Posterior vena cava (tissue), 2 donors: ENCODE measurements around the gene NRL. TPM values are rescaled to one million over a fixed set of nuclear protein-coding genes. Genes with fewer than 3 reads are reported as not detected.
A peak's percentile ranks its signal among the peaks of the same experiment; 100 is the strongest.

Experiments used
- DNase-seq: peaks from one replicate; pipeline ENCODE4 v3.0.0-alpha.2; 2020; ENCODE audit warnings: low spot score
- intact Hi-C, 2 donors: fragments of 100-400 bp; cut with DNase I; formaldehyde crosslinking; loops; one replicate each; pipeline versions ENCODE4 v1.14.1 to v1.14.2; 2022 to 2023
- long read RNA-seq, 2 donors: library from polyadenylated mRNA; unstranded; transcript quantifications; one replicate each; pipeline ENCODE4 v2.0.0, GENCODE V29; 2020 to 2021
- total RNA-seq, 2 donors: library from RNA; stranded (reverse); fragmentation: NEBNext Ultra II Directional; extraction: Animal tissue kit (Norgen Biotek cat#: 25700); gene quantifications; one replicate each; pipeline ENCODE4 v1.2.1, GENCODE V29; 2021
- donor health status: DM: yes; HTN: yes; CAD: no.
- donor health status: DM: yes; HTN: yes; CAD: no.

NRL gene
- total RNA-seq = 1 to 10 TPM; 1.1 to 1.4 TPM
- long read RNA-seq, donor 1, partial matches to known transcripts = 0 of 1 reads
- long read RNA-seq, donor 1, other reads (novel, unspliced or antisense) = 0 of 1 reads
- long read RNA-seq, donor 2, partial matches to known transcripts = 0 of 1 reads
- long read RNA-seq, donor 2, other reads (novel, unspliced or antisense) = 1 of 1 reads

GRCh38 chr14:24114532-24115421 lies at the start of gene NRL, which contains the start of gene DCAF11:
Gene NRL (minus strand): TSS chr14:24114949. CDS start chr14:24082848, 32,101 bp downstream.
Gene DCAF11 (plus strand): TSS chr14:24114777. CDS start chr14:24115595, 818 bp downstream.
- DNase-seq = peak; percentile 99
- intact Hi-C loops = no loop called here

- no peak for DNase-seq
- intact Hi-C loops = no loop called here
Measured at GRCh38 chr14:24162093-24162492, 47.3 kb upstream of the NRL start.

GRCh38 chr14:24160850-24161804 lies 46.4 kb upstream of the NRL start, which contains the start of gene IRF9:
Gene IRF9 (plus strand): TSS chr14:24161265. CDS start chr14:24162145, 880 bp downstream.
- intact Hi-C loops = no loop called here
- DNase-seq = peak; percentile 98

- DNase-seq = peak; percentile 52
- intact Hi-C loops = no loop called here
Measured at GRCh38 chr14:24160499-24160849, 45.7 kb upstream of the NRL start.

- DNase-seq = no peak
- intact Hi-C loops = no loop called here
Measured at GRCh38 chr14:24159777-24160498, 45.2 kb upstream of the NRL start.

- no peak for DNase-seq
- intact Hi-C loops = no loop called here
Measured at GRCh38 chr14:24157331-24157730, 42.6 kb upstream of the NRL start.

GRCh38 chr14:24156840-24157239 lies 42.1 kb upstream of the NRL start:
- intact Hi-C loops = no loop called here
- DNase-seq = no peak

- DNase-seq = no peak
- intact Hi-C loops = no loop called here
Measured at GRCh38 chr14:24155100-24155499, 40.4 kb upstream of the NRL start.

GRCh38 chr14:24151404-24152080 lies 36.8 kb upstream of the NRL start:
- intact Hi-C loops = no loop called here
- DNase-seq = no peak

- intact Hi-C loops = no loop called here
- no peak for DNase-seq
Measured at GRCh38 chr14:24150993-24151392, 36.2 kb upstream of the NRL start.

DNA sequence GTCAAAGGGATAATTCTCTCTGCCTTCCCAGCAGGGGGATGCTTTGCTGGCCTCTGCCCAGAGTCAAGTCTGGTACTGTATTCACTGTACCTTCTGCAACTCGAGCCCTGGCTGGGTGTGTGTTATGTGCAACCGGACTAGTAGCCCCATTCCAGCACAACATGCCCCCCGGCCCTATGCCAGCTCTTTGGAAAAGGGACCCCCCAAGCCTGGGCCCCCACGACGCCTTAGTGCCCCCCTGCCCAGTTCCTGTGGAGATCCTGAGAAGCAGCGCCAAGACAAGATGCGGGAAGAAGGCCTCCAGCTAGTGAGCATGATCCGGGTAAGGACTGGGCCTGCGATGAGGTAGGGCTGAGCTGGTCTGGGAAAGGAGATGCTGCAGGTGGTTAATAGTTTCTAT lies 35.8 kb upstream of the NRL start:
- no peak for DNase-seq
- intact Hi-C loops = no loop called here

DNA sequence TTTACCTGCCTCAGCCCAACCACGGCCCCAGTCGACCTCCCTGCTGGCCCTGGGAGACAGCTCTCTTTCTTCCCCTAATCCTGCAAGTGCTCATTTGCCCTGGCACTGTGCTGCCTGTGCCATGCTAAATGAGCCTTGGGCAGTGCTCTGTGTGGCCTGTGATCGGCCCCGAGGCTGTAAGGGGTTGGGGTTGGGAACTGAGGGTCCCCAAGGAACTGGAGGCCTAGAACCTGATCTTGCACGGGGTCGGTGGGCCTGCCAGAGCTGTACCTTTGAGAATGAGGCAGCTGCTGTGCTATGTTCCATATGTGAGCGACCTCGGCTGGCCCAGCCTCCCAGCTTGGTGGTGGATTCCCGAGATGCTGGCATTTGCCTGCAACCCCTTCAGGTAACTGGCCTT lies 35.3 kb upstream of the NRL start:
- intact Hi-C loops = no loop called here
- no peak for DNase-seq

- intact Hi-C loops = no loop called here
- no peak for DNase-seq
Measured at GRCh38 chr14:24149302-24149969, 34.7 kb upstream of the NRL start.

DNA sequence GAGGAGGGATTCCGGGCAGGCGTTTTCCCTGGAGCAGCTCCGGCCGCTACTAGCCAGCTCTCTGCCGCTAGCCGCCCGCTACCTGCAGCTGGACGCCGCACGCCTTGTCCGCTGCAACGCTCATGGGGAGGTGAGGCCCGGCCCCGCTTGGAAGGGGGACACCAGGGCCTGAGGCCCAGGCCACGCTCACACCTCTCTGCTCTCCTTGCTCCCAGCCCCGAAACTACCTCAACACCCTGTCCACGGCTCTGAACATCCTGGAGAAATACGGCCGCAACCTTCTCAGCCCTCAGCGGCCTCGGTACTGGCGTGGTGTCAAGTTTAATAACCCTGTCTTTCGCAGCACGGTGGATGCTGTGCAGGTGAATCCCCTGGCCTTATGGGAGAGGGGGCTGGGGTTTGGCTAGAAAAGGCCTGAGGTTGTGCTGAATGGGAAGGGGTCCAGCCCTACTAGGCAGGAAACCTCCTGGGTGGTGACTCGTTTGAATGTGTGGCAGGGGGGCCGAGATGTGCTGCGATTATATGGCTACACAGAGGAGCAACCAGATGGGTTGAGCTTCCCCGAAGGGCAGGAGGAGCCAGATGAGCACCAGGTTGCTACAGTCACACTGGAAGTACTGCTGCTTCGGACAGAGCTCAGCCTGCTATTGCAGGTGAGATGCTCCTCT lies 33.1 kb upstream of the NRL start:
- DNase-seq = peak; percentile 87
- intact Hi-C loops = no loop called here

- DNase-seq = peak; percentile 99
- intact Hi-C loops = no loop called here
Measured at GRCh38 chr14:24146978-24147760, 32.4 kb upstream of the NRL start, which contains the start of gene RNF31. Gene RNF31 (plus strand): TSS chr14:24147498. CDS start chr14:24147699, 201 bp downstream.

GRCh38 chr14:24146453-24146977 lies 31.8 kb upstream of the NRL start, which contains the start of gene PSME2:
Gene PSME2 (minus strand): TSS chr14:24146610. CDS start chr14:24146581, 29 bp downstream.
- intact Hi-C loops = no loop called here
- peak; percentile 97 for DNase-seq
